ENCODE measurements around the gene COL16A1.
A peak's percentile ranks its signal among the peaks of the same experiment; 100 is the strongest.

COL16A1 gene

GRCh38 chr1:31668303-31668883, 35.4 kb downstream of the COL16A1 start:
- no peak overlapping the region for H3K9ac ChIP-seq (ENCODE audit: low read depth, low read length)
- H3K27me3 ChIP-seq (ENCODE audit: insufficient read depth, low read length): peaks cover 3% of the 10 kb centered on the region; the same call in 1 of the 2 replicates
- H3K27ac ChIP-seq (ENCODE audit: low read length): no peak overlapping the region
- H3K9me3 ChIP-seq (ENCODE audit: insufficient read depth, low read depth, low read length): no peaks in the 10 kb centered on the region
- no peak overlapping the region for H3K4me3 ChIP-seq (ENCODE audit: low read length)
- H3K36me3 ChIP-seq (ENCODE audit: insufficient read depth, low read depth, low read length): no peaks in the 10 kb centered on the region
- H3K4me1 ChIP-seq (ENCODE audit: insufficient read depth, low read length): no peaks in the 10 kb centered on the region; the same call in 1 of the 2 replicates

- Histone ChIP-seq H3K9me3 (ENCODE audit: insufficient read depth, low read depth, low read length) (no peaks in the 10 kb centered on the region), H3K27ac (ENCODE audit: low read length) (no peak overlapping the region), H3K4me3 (ENCODE audit: low read length) (no peak overlapping the region), H3K4me1 (ENCODE audit: insufficient read depth, low read length) (no peaks in the 10 kb centered on the region; the same call in 1 of the 2 replicates), H3K27me3 (ENCODE audit: insufficient read depth, low read length) (peaks cover 3% of the 10 kb centered on the region; the same call in 1 of the 2 replicates), H3K9ac (ENCODE audit: low read depth, low read length) (peak overlapping the region; percentile 45), H3K36me3 (ENCODE audit: insufficient read depth, low read depth, low read length) (no peaks in the 10 kb centered on the region)
Measured at GRCh38 chr1:31667065-31667785, 36.6 kb downstream of the COL16A1 start.

GRCh38 chr1:31666263-31666963, 37.4 kb downstream of the COL16A1 start:
- H3K9me3 ChIP-seq (ENCODE audit: insufficient read depth, low read depth, low read length): no peaks in the 10 kb centered on the region
- H3K27ac ChIP-seq (ENCODE audit: low read length): no peak overlapping the region
- H3K27me3 ChIP-seq (ENCODE audit: insufficient read depth, low read length): peaks cover 3% of the 10 kb centered on the region; the same call in 1 of the 2 replicates
- H3K4me1 ChIP-seq (ENCODE audit: insufficient read depth, low read length): no peaks in the 10 kb centered on the region; the same call in 1 of the 2 replicates
- no peak overlapping the region for H3K4me3 ChIP-seq (ENCODE audit: low read length)
- H3K36me3 ChIP-seq (ENCODE audit: insufficient read depth, low read depth, low read length): no peaks in the 10 kb centered on the region
- peak overlapping the region; percentile 45 for H3K9ac ChIP-seq (ENCODE audit: low read depth, low read length)

GRCh38 chr1:31665234-31665878, 38.5 kb downstream of the COL16A1 start:
- H3K4me1 ChIP-seq (ENCODE audit: insufficient read depth, low read length): no peaks in the 10 kb centered on the region; the same call in 1 of the 2 replicates
- no peak overlapping the region for H3K9ac ChIP-seq (ENCODE audit: low read depth, low read length)
- H3K27ac ChIP-seq (ENCODE audit: low read length): no peak overlapping the region
- no peak overlapping the region for H3K4me3 ChIP-seq (ENCODE audit: low read length)
- peaks cover 3% of the 10 kb centered on the region; the same call in 1 of the 2 replicates for H3K27me3 ChIP-seq (ENCODE audit: insufficient read depth, low read length)
- no peaks in the 10 kb centered on the region for H3K9me3 ChIP-seq (ENCODE audit: insufficient read depth, low read depth, low read length)
- H3K36me3 ChIP-seq (ENCODE audit: insufficient read depth, low read depth, low read length): no peaks in the 10 kb centered on the region

- Histone ChIP-seq H3K36me3 (ENCODE audit: insufficient read depth, low read depth, low read length) (no peaks in the 10 kb centered on the region), H3K4me1 (ENCODE audit: insufficient read depth, low read length) (no peaks in the 10 kb centered on the region; the same call in 1 of the 2 replicates), H3K9ac (ENCODE audit: low read depth, low read length) (no peak overlapping the region), H3K4me3 (ENCODE audit: low read length) (no peak overlapping the region), H3K27me3 (ENCODE audit: insufficient read depth, low read length) (no peaks in the 10 kb centered on the region), H3K27ac (ENCODE audit: low read length) (no peak overlapping the region), H3K9me3 (ENCODE audit: insufficient read depth, low read depth, low read length) (no peaks in the 10 kb centered on the region)
Measured at GRCh38 chr1:31664528-31664927, 39.3 kb downstream of the COL16A1 start.

GRCh38 chr1:31663622-31664452, 40.0 kb downstream of the COL16A1 start:
- H3K9me3 ChIP-seq (ENCODE audit: insufficient read depth, low read depth, low read length): no peaks in the 10 kb centered on the region
- H3K27ac ChIP-seq (ENCODE audit: low read length): no peak overlapping the region
- no peaks in the 10 kb centered on the region for H3K4me1 ChIP-seq (ENCODE audit: insufficient read depth, low read length)
- no peak overlapping the region for H3K9ac ChIP-seq (ENCODE audit: low read depth, low read length)
- no peaks in the 10 kb centered on the region for H3K36me3 ChIP-seq (ENCODE audit: insufficient read depth, low read depth, low read length)
- no peak overlapping the region for H3K4me3 ChIP-seq (ENCODE audit: low read length)
- H3K27me3 ChIP-seq (ENCODE audit: insufficient read depth, low read length): no peaks in the 10 kb centered on the region

GRCh38 chr1:31662463-31662862, 41.4 kb downstream of the COL16A1 start:
- Histone ChIP-seq H3K9me3 (ENCODE audit: insufficient read depth, low read depth, low read length) (no peaks in the 10 kb centered on the region), H3K27me3 (ENCODE audit: insufficient read depth, low read length) (no peaks in the 10 kb centered on the region), H3K4me1 (ENCODE audit: insufficient read depth, low read length) (no peaks in the 10 kb centered on the region), H3K4me3 (ENCODE audit: low read length) (no peak overlapping the region), H3K27ac (ENCODE audit: low read length) (no peak overlapping the region), H3K9ac (ENCODE audit: low read depth, low read length) (no peak overlapping the region), H3K36me3 (ENCODE audit: insufficient read depth, low read depth, low read length) (no peaks in the 10 kb centered on the region)

GRCh38 chr1:31661856-31662255, 42.0 kb downstream of the COL16A1 start:
- Histone ChIP-seq H3K4me1 (ENCODE audit: insufficient read depth, low read length) (no peaks in the 10 kb centered on the region), H3K36me3 (ENCODE audit: insufficient read depth, low read depth, low read length) (no peaks in the 10 kb centered on the region)

GRCh38 chr1:31660871-31661455, 42.9 kb downstream of the COL16A1 start:
- H3K36me3 ChIP-seq (ENCODE audit: insufficient read depth, low read depth, low read length): no peaks in the 10 kb centered on the region
- no peak overlapping the region for H3K9ac ChIP-seq (ENCODE audit: low read depth, low read length)
- H3K4me3 ChIP-seq (ENCODE audit: low read length): no peak overlapping the region
- H3K4me1 ChIP-seq (ENCODE audit: insufficient read depth, low read length): no peaks in the 10 kb centered on the region
- no peaks in the 10 kb centered on the region for H3K9me3 ChIP-seq (ENCODE audit: insufficient read depth, low read depth, low read length)
- H3K27me3 ChIP-seq (ENCODE audit: insufficient read depth, low read length): no peaks in the 10 kb centered on the region
- no peak overlapping the region for H3K27ac ChIP-seq (ENCODE audit: low read length)

More at GRCh38 chr1:31661856-31662255, 42.0 kb downstream of the COL16A1 start:
- Histone ChIP-seq H3K27ac (ENCODE audit: low read length) (no peak overlapping the region), H3K4me3 (ENCODE audit: low read length) (no peak overlapping the region), H3K9ac (ENCODE audit: low read depth, low read length) (no peak overlapping the region), H3K27me3 (ENCODE audit: insufficient read depth, low read length) (no peaks in the 10 kb centered on the region), H3K9me3 (ENCODE audit: insufficient read depth, low read depth, low read length) (no peaks in the 10 kb centered on the region)

GRCh38 chr1:31659889-31660288, 43.9 kb downstream of the COL16A1 start:
- Histone ChIP-seq H3K27me3 (ENCODE audit: insufficient read depth, low read length) (no peaks in the 10 kb centered on the region), H3K9me3 (ENCODE audit: insufficient read depth, low read depth, low read length) (no peaks in the 10 kb centered on the region), H3K36me3 (ENCODE audit: insufficient read depth, low read depth, low read length) (no peaks in the 10 kb centered on the region), H3K4me3 (ENCODE audit: low read length) (no peak overlapping the region), H3K4me1 (ENCODE audit: insufficient read depth, low read length) (no peaks in the 10 kb centered on the region), H3K27ac (ENCODE audit: low read length) (no peak overlapping the region), H3K9ac (ENCODE audit: low read depth, low read length) (no peak overlapping the region)
